ENCODE measurements around the gene SIAE. TPM values are rescaled to one million over a fixed set of nuclear protein-coding genes. Genes with fewer than 3 reads are reported as not detected.

Gene SIAE
- total and polyA plus RNA-seq, 4 donors, result 6.4 to 33.9 (median 11.3) TPM

DNA sequence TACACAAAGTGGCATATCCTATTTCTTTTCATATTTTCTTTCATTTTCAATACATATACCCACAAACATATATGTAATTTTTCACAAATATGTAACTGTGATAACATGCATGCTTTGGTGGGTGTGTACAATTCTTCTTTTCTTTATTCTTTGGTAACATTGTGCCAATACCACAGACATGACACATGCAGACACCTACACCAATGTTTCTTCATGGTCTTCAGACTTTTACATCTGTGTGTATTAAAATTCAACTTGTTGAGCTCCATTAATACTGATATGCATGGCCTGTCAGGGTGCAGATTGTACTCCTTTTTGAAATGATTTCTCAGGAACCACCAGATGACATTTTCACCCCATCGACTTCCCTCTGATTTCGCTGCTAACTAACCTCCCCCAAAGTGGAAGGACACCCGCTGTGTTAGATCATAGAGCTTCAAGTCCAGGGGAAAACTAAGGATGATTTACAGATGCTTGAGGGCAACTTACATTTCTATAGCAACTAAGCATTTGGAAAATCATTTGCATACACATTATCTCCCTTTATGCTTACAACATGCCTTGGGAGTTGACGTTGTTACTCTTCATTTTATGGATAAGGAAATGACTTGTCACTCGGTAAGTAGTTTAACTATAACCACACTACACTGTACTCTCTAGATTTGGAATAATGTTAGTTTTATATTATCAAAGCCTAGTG, 72.8 kb downstream of the SIAE start (continued):
- TF ChIP-seq, protein P1, sequence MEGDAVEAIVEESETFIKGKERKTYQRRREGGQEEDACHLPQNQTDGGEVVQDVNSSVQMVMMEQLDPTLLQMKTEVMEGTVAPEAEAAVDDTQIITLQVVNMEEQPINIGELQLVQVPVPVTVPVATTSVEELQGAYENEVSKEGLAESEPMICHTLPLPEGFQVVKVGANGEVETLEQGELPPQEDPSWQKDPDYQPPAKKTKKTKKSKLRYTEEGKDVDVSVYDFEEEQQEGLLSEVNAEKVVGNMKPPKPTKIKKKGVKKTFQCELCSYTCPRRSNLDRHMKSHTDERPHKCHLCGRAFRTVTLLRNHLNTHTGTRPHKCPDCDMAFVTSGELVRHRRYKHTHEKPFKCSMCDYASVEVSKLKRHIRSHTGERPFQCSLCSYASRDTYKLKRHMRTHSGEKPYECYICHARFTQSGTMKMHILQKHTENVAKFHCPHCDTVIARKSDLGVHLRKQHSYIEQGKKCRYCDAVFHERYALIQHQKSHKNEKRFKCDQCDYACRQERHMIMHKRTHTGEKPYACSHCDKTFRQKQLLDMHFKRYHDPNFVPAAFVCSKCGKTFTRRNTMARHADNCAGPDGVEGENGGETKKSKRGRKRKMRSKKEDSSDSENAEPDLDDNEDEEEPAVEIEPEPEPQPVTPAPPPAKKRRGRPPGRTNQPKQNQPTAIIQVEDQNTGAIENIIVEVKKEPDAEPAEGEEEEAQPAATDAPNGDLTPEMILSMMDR (IDR thresholded peaks at IDR 0.05; ENCODE audit: low read depth, low read length, missing input control), result no peak
- TF ChIP-seq FOXA2 (IDR thresholded peaks at IDR 0.05) (no peak), JUND (IDR thresholded peaks at IDR 0.05) (no peak), HNF4G (IDR thresholded peaks at IDR 0.05) (no peak), HNF4A (conservative IDR thresholded peaks at IDR 0.05) (no peak), NR2F2 (IDR thresholded peaks at IDR 0.05) (no peak)

DNA sequence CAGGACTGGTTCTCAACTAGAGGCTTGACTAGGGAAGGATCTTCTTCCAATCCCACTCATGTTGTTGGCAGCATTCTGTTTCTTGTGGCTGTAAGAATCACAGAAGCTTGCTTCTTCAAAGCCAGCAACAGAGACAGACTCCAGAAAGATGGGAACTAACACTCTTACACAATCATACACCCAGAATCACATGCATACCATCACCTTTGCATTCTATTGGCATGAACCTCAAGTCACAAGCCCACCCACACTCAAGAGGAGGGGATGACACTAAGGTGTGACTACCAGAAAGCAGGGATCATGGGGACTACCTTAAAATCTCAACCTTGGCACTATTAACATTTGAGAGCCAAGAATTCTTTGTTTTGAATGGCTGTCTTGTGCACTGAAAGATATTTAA, 75.9 kb downstream of the SIAE start:
- H3K9me3 ChIP-seq (ENCODE audit: control insufficient read depth in 4 of 4, low read length in 3 of 4), result no peaks in the 10 kb centered on the region
- peaks cover 0 to 7% (median 0%) of the 10 kb centered on the region in 4 donors for H3K27me3 ChIP-seq (ENCODE audit: control insufficient read depth in 4 of 4, insufficient read depth in 4 of 4, low read length in 3 of 4)
- H3K4me3 ChIP-seq (ENCODE audit: low read depth in 1 of 3, low read length in 3 of 3), result no peak overlapping the region
- DNase-seq (ENCODE audit: low spot score), result no peak
- no peak overlapping the region for H3K9ac ChIP-seq (ENCODE audit: low read depth in 1 of 2, low read length in 2 of 2)
- H3K27ac ChIP-seq (ENCODE audit: low read depth in 1 of 2, low read length in 2 of 2), result no peak overlapping the region
- TF ChIP-seq, protein P1 (IDR thresholded peaks at IDR 0.05; ENCODE audit: low read depth, low read length, missing input control), result no peak
- no peak for TF ChIP-seq GABPA (IDR thresholded peaks at IDR 0.05 in 1 of 2, conservative IDR thresholded peaks at IDR 0.05 in 1 of 2)
- H3K36me3 ChIP-seq (ENCODE audit: control insufficient read depth in 4 of 4, insufficient read depth in 3 of 4, low read depth in 1 of 4, low read length in 3 of 4), result no peaks in the 10 kb centered on the region
- no peaks in the 10 kb centered on the region for H3K4me1 ChIP-seq (ENCODE audit: control insufficient read depth in 4 of 4, insufficient read depth in 4 of 4, low read length in 3 of 4)

DNA sequence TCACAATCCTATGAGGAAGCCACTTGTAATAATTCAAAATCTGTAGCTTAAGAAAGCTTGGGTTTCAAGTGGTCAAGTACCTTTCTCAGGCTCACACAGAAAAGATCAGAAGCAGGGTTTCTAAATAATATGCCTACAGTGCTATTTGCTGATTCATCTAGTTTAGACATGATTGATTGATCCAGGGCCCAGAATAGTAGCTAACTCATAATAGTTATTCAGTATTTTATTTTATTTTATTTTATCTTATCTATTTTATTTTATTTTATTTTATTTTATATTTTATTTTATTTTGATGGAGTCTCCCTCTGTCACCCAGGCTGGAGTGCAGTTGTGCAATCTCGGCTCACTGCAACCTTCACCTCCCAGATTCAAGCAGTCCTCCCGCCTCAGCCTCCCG, 78.2 kb downstream of the SIAE start:
- H3K27ac ChIP-seq (ENCODE audit: low read depth in 1 of 2, low read length in 2 of 2), result no peak overlapping the region
- H3K9ac ChIP-seq (ENCODE audit: low read depth in 1 of 2, low read length in 2 of 2), result no peak overlapping the region
- H3K27me3 ChIP-seq (ENCODE audit: control insufficient read depth in 4 of 4, insufficient read depth in 4 of 4, low read length in 3 of 4), result peaks cover 0 to 7% (median 0%) of the 10 kb centered on the region in 4 donors
- no peaks in the 10 kb centered on the region for H3K36me3 ChIP-seq (ENCODE audit: control insufficient read depth in 4 of 4, insufficient read depth in 3 of 4, low read depth in 1 of 4, low read length in 3 of 4)
- H3K4me3 ChIP-seq (ENCODE audit: low read depth in 1 of 3, low read length in 3 of 3), result no peak overlapping the region
- WGBS, result 94% methylated on average over 3 of the region's 3 CpGs
- H3K4me1 ChIP-seq (ENCODE audit: control insufficient read depth in 4 of 4, insufficient read depth in 4 of 4, low read length in 3 of 4), result no peaks in the 10 kb centered on the region
- TF ChIP-seq NR2F2 (IDR thresholded peaks at IDR 0.05), result no peak
- TF ChIP-seq JUND (IDR thresholded peaks at IDR 0.05), result no peak
- TF ChIP-seq FOXA2 (IDR thresholded peaks at IDR 0.05), result no peak
- TF ChIP-seq, protein P2, sequence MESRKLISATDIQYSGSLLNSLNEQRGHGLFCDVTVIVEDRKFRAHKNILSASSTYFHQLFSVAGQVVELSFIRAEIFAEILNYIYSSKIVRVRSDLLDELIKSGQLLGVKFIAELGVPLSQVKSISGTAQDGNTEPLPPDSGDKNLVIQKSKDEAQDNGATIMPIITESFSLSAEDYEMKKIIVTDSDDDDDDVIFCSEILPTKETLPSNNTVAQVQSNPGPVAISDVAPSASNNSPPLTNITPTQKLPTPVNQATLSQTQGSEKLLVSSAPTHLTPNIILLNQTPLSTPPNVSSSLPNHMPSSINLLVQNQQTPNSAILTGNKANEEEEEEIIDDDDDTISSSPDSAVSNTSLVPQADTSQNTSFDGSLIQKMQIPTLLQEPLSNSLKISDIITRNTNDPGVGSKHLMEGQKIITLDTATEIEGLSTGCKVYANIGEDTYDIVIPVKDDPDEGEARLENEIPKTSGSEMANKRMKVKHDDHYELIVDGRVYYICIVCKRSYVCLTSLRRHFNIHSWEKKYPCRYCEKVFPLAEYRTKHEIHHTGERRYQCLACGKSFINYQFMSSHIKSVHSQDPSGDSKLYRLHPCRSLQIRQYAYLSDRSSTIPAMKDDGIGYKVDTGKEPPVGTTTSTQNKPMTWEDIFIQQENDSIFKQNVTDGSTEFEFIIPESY (IDR thresholded peaks at IDR 0.05), result no peak
- no peak for TF ChIP-seq FOXA1 (IDR thresholded peaks at IDR 0.05)
- no peak for TF ChIP-seq RAD21 (IDR thresholded peaks at IDR 0.05)
- TF ChIP-seq, protein P3, sequence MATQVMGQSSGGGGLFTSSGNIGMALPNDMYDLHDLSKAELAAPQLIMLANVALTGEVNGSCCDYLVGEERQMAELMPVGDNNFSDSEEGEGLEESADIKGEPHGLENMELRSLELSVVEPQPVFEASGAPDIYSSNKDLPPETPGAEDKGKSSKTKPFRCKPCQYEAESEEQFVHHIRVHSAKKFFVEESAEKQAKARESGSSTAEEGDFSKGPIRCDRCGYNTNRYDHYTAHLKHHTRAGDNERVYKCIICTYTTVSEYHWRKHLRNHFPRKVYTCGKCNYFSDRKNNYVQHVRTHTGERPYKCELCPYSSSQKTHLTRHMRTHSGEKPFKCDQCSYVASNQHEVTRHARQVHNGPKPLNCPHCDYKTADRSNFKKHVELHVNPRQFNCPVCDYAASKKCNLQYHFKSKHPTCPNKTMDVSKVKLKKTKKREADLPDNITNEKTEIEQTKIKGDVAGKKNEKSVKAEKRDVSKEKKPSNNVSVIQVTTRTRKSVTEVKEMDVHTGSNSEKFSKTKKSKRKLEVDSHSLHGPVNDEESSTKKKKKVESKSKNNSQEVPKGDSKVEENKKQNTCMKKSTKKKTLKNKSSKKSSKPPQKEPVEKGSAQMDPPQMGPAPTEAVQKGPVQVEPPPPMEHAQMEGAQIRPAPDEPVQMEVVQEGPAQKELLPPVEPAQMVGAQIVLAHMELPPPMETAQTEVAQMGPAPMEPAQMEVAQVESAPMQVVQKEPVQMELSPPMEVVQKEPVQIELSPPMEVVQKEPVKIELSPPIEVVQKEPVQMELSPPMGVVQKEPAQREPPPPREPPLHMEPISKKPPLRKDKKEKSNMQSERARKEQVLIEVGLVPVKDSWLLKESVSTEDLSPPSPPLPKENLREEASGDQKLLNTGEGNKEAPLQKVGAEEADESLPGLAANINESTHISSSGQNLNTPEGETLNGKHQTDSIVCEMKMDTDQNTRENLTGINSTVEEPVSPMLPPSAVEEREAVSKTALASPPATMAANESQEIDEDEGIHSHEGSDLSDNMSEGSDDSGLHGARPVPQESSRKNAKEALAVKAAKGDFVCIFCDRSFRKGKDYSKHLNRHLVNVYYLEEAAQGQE (IDR thresholded peaks at IDR 0.05), result no peak
- no peak for TF ChIP-seq YY1 (IDR thresholded peaks at IDR 0.05)
- no peak for TF ChIP-seq HNF4A (conservative IDR thresholded peaks at IDR 0.05)
- no peak for TF ChIP-seq GABPA (IDR thresholded peaks at IDR 0.05 in 1 of 2, conservative IDR thresholded peaks at IDR 0.05 in 1 of 2)
- TF ChIP-seq, protein P4, sequence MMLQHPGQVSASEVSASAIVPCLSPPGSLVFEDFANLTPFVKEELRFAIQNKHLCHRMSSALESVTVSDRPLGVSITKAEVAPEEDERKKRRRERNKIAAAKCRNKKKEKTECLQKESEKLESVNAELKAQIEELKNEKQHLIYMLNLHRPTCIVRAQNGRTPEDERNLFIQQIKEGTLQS (IDR thresholded peaks at IDR 0.05), result no peak
- no peak for TF ChIP-seq TAF1 (conservative IDR thresholded peaks at IDR 0.05)
- no peak for TF ChIP-seq SP1 (IDR thresholded peaks at IDR 0.05)
- TF ChIP-seq HNF4G (IDR thresholded peaks at IDR 0.05), result no peak
- no peak for TF ChIP-seq EGR1 (IDR thresholded peaks at IDR 0.05; ENCODE audit: low read depth in 2 of 2)
- TF ChIP-seq RXRA (IDR thresholded peaks at IDR 0.05), result no peak
- TF ChIP-seq, protein P1 (IDR thresholded peaks at IDR 0.05; ENCODE audit: low read depth, low read length, missing input control), result no peak
- H3K9me3 ChIP-seq (ENCODE audit: control insufficient read depth in 4 of 4, low read length in 3 of 4), result no peaks in the 10 kb centered on the region
- DNase-seq (ENCODE audit: low spot score), result no peak
